ENCODE results near the gene SMAD3. TPM values are rescaled to one million over a fixed set of nuclear protein-coding genes. Genes with fewer than 3 reads are reported as not detected.

The SMAD3 gene
- total RNA-seq, 2 experiments from 2014 or later = 74.1 to 75.9 TPM

DNA sequence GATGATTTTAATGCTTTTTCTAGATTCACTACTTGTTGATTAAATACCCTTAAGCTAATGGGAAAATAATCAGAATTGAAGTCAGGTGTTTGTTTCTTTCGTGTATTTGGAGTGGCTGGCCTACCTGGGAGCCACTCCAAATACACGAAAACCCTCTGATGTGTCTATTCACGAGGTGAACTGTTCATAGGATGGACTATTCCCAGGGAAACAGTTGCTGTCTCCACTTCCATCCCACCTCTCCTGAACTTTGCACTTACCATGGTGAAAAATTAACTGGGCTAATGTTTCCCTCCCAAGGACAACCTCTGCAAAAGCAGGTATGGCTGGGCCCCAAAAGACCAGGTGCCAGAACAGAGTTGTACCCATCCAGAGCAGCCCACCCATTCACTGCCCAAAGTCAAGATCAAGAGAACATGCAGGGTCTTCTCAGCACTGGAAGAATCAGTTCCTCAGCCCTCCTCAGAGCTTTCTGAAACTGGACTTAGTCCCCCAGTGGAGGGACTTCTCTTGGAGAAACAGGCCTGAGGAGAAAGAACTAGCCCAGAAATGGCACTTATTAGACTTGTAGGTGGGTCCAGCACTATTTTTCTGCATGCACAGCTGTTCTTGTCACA is 2.9 kb upstream of the SMAD3 start:
- H3K9me3 Mint-ChIP-seq = no peaks in the 10 kb centered on the region

DNA sequence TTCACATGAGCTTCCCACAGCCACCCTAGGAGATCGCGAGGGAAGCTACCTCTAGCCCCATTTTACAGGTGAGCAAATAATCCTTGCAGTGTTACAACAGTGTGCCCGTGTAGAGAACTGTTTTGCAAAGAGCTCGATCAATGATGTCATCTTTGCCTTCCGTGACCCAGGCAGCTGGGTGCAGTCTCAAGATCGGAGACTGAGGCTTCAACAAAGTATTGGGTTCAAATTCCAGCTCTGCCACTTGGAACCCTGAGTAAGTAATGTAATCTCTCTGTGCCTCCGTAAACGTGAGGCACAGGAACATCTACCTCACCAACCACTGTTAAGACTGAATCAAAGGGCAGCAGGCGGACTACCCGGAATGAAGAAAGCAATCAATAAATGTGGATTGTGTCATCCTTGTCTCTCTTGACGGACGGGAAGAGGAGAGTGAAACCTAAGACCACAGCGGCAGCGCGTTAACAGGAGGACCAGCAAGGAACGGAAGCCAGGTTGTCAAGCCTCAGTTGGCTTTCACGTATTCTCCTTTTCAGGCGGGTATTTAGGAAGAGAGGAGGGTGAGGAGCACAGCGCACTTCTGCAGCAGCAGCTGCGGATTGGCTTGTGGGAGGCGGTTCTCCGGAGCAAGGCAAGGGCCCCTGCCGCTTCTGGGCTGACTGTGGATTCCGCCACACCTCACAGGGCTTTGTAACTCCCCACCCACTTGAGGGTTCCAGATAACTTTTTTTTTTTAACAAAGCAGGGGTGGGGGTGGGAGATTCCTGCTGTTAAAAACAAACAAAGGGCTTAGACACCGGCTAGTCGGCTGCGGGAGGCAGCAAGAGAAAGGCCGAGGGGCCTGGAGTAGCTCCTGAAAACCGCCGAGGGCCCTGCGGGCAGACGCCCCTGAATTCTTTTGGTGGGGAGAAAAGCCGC is 1.5 kb upstream of the SMAD3 start:
- POLR2A ChIA-PET = interaction anchor here (0.8 to 2.9 kb wide), 4 partner anchors 11 to 190 kb away, joined by 3 to 14 read pairs (median 3); partner anchors contain the start of gene AAGAB
- Mint-ChIP-seq H3K36me3 (peaks cover 3% of the 10 kb centered on the region), H3K9me3 (no peaks in the 10 kb centered on the region), H3K27ac (peak overlapping the region; percentile 4), H3K4me3 (peak overlapping the region; percentile 58), H3K27me3 (peaks cover 29% of the 10 kb centered on the region), H3K4me1 (peaks cover 26% of the 10 kb centered on the region)
- ATAC-seq (ENCODE audit: low read depth) (no peak), DNase-seq (no peak)

More for the DNA sequence above, 2.9 kb upstream of the SMAD3 start:
- Mint-ChIP-seq H3K4me1 (peaks cover 12% of the 10 kb centered on the region), H3K36me3 (peaks cover 3% of the 10 kb centered on the region), H3K27ac (no peak overlapping the region), H3K27me3 (peaks cover 29% of the 10 kb centered on the region), H3K4me3 (no peak overlapping the region)
- POLR2A ChIA-PET = no interaction called here
- ATAC-seq (ENCODE audit: low read depth) (no peak), DNase-seq (no peak)

DNA sequence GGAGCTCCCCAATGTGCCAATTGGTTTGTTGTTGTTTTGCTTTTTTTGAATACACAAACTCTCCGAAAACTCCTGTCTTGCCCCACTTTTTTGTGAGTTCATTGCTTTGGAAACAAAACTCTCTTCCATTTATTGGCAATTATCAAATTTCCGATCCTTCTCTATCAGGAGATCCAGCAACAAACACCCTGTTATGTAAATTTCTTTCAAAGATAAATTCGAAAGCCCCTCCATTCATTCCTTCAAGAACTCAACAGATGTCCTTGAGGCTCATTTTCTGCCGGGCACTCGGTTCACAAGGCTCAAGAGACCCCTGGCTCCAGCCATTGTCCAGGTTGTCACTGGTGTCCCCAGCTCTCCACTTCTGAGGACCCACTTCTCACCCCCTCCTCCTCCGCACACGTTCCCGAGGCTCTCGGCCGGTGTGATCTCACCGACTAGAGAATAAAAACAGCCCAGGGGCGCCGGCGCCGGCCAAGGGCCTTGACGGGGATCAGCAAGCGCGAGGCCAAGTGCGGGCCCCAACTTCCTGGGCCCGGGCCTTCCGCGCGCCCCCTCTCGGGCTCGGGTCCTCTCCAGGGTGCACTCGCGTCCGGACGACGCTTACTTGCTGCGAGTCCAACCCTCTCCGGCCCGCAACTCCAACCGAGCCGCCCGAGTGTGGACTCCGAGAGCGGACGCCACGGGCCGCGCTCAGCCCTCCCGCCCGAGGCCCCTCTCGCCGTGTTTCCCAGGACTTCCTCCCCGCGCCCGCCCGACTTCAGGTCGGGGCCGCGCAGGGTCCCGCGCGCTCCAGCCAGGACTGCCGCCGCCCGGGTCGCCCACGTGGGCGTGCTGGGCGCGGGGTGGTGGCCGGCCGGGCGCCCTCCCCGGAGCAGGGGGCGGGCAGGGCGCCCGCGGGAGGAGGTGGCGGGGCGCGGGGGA is 533 bp upstream of the SMAD3 start:
- peak overlapping the region; percentile 54 for H3K4me3 Mint-ChIP-seq
- DNase-seq (no peak), ATAC-seq (ENCODE audit: low read depth) (peak; percentile 5)
- peaks cover 25% of the 10 kb centered on the region for H3K27me3 Mint-ChIP-seq
- peaks cover 29% of the 10 kb centered on the region for H3K4me1 Mint-ChIP-seq
- H3K9me3 Mint-ChIP-seq = no peaks in the 10 kb centered on the region
- POLR2A ChIA-PET = interaction anchor here (0.8 to 4.8 kb wide), 11 partner anchors 10 to 189 kb away, joined by 3 to 36 read pairs (median 3); partner anchors contain the start of gene AAGAB
- no peak overlapping the region for H3K27ac Mint-ChIP-seq
- H3K36me3 Mint-ChIP-seq = peaks cover 3% of the 10 kb centered on the region

DNA sequence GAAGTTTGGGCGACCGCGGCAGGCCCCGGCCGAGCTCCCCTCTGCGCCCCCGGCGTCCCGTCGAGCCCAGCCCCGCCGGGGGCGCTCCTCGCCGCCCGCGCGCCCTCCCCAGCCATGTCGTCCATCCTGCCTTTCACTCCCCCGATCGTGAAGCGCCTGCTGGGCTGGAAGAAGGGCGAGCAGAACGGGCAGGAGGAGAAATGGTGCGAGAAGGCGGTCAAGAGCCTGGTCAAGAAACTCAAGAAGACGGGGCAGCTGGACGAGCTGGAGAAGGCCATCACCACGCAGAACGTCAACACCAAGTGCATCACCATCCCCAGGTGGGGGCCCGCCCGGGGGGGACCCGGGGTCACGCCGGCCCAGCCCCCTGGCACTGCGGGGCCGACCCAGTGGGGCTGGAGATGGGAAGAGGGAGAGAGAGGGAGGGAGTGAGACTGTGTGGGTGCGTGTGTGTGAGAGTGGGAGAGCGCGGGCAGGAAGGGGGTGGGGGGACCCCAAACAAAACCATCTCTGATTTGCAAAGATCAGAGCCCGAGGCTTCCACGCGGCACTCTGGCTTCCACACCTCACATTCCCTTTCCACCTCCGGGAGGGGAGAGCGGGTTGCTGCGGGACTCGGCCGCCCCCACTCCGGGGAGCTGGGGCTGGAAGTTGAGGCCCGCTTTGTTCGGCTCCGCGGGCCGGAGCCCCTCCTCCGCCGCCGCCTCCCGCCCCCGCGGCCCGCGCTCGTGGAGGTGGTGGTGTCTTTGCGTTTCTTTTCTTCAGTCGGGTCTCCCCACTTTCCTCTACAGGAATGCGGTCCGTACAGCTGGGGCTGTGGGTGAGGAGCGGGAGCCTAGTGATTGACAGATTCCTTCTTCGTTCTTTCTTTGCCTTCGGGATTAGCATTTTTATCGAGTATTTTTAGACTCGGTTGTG is 898 bp downstream of the SMAD3 start:
- peak overlapping the region; percentile 97 for H3K4me3 Mint-ChIP-seq
- peak overlapping the region; percentile 89 for H3K27ac Mint-ChIP-seq
- POLR2A ChIA-PET = interaction anchor here (0.7 to 4.8 kb wide), 15 partner anchors 9 to 174 kb away, joined by 3 to 36 read pairs (median 4); no protein-coding TSS in a partner anchor
- ATAC-seq (ENCODE audit: low read depth) (peak; percentile 19), DNase-seq (peak; percentile 57)
- H3K36me3 Mint-ChIP-seq = peaks cover 8% of the 10 kb centered on the region
- peaks cover 20% of the 10 kb centered on the region for H3K27me3 Mint-ChIP-seq
- no peaks in the 10 kb centered on the region for H3K9me3 Mint-ChIP-seq
- H3K4me1 Mint-ChIP-seq = peaks cover 33% of the 10 kb centered on the region

DNA sequence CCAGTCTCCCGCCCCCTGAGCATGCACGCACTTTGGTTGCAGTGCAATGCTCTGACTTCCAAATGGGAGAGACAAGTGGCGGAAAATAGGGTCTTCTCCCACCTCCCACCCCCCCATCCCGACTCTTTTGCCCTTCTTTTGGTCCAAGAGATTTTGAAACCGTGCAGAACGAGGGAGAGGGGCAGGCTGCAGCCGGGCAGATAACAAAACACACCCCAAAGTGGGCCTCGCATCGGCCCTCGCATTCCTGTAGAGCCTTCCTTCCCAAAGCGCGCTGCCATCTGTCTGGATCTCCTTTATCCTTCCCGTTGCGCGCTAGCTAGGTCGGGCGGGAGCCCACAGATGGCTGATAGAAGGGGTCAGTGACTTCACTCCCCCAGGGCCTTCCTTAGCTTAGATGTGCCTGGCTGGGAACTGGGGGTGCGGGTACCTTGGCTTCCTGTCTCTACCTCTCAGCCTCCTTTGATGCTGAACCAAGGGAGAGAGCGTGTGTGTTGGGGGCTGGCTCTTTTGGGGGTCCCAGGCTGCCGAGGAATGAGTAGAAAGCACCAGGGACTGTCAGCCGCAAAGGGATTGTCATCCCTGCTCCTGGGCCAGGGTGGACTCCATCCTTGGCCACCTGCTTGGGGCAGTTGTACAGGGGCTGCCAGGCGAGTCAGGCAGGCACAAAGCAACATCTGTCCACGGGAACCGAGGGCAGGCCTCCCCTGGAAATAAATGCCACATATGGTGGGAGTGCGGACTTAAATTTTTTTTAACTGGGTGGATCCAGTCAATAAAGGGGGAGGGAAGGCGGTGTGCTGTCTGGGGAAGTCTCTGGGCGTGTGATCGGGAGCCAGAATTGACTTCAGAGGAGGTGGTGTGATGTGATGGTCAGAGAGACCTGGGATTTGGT is 1.8 kb downstream of the SMAD3 start:
- ATAC-seq (ENCODE audit: low read depth) = no peak

DNA sequence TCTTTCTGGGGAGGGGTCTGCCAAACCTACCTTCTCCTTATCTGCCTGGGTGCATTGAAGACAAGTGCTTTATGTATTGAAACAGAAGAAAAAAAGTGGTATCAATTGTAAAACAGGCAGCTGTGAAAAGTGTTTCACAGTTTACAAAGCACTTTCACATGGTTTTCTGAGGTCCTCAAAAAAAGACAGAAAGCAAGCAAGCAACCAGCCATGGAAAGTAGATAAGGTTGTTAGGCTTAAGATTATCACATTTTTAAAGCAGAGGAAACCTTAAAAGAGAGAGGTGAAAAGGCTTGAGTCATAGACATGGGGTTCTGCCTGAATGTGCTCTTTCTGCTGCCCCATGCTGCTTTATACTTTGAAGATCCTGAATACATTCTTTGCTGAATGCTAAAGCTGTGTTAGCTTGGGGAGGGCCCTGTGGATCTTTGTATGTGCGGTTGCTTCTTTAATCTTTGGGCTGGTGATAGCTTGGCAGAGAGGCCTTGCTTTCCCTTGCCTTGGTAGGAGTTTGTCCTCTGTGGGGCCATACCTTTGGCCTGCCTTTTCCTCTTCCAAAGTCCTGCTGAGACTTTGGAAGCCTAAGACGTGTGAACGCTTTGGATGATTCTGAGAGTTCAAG is 2.6 kb downstream of the SMAD3 start:
- Mint-ChIP-seq H3K36me3 (peaks cover 14% of the 10 kb centered on the region), H3K4me1 (peaks cover 41% of the 10 kb centered on the region), H3K9me3 (no peaks in the 10 kb centered on the region), H3K27ac (peak overlapping the region; percentile 89), H3K27me3 (peaks cover 15% of the 10 kb centered on the region), H3K4me3 (peak overlapping the region; percentile 97)
- DNase-seq (no peak), ATAC-seq (ENCODE audit: low read depth) (peak; percentile 15)
- POLR2A ChIA-PET = interaction anchor here (1.0 to 4.8 kb wide), 4 partner anchors 18 to 67 kb away, joined by 3 to 36 read pairs (median 10); no protein-coding TSS in a partner anchor

More for the DNA sequence above, 1.8 kb downstream of the SMAD3 start:
- Mint-ChIP-seq H3K4me3 (peak overlapping the region; percentile 97), H3K4me1 (peaks cover 34% of the 10 kb centered on the region), H3K27ac (peak overlapping the region; percentile 89), H3K27me3 (peaks cover 20% of the 10 kb centered on the region), H3K9me3 (no peaks in the 10 kb centered on the region), H3K36me3 (peaks cover 8% of the 10 kb centered on the region)
- POLR2A ChIA-PET = interaction anchor here (1.0 to 4.8 kb wide), 6 partner anchors 8 to 39 kb away, joined by 3 to 36 read pairs (median 8); no protein-coding TSS in a partner anchor
- peak; percentile 45 for DNase-seq

DNA sequence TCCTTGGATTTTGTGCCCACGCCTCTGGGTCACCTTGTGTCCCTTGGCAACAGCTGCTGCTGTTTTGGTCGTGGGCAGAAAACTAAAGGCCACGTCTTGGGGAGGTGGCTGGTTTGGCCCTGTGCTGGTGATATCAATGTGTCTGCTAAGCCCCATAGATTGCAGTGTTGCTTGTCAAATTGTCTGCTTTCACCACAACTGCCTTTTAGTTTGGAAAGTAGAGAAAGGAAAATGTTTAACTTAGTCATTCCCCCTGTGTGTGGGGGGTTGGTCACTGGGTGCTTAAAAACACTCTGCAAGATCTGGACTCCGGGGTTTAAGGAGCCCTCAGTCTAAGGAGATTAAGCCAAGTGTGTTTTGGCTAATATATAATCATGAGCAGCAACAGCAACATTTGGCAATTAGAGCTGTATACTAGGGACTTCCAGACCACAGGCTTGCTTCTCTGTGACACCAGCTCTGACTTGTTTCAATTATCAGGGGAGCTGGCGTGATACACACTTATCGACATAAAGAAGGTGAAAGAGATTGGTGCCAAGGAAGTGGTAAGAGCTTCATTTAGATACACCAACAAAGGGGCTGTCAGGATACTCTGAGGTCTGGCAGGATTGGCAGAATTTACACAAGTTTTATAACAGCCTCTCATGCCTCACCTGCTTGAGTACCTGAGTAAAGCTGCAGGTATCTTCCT is 3.5 kb downstream of the SMAD3 start:
- peaks cover 7% of the 10 kb centered on the region for H3K27me3 Mint-ChIP-seq
- peak; percentile 10 for ATAC-seq (ENCODE audit: low read depth)
- no peaks in the 10 kb centered on the region for H3K9me3 Mint-ChIP-seq
- H3K4me3 Mint-ChIP-seq = peak overlapping the region; percentile 97
- POLR2A ChIA-PET = interaction anchor here (0.9 to 4.8 kb wide), 6 partner anchors 13 to 66 kb away, joined by 3 to 36 read pairs (median 4); no protein-coding TSS in a partner anchor
- peaks cover 15% of the 10 kb centered on the region for H3K36me3 Mint-ChIP-seq
- peaks cover 46% of the 10 kb centered on the region for H3K4me1 Mint-ChIP-seq
- peak overlapping the region; percentile 89 for H3K27ac Mint-ChIP-seq
- no peak for DNase-seq

DNA sequence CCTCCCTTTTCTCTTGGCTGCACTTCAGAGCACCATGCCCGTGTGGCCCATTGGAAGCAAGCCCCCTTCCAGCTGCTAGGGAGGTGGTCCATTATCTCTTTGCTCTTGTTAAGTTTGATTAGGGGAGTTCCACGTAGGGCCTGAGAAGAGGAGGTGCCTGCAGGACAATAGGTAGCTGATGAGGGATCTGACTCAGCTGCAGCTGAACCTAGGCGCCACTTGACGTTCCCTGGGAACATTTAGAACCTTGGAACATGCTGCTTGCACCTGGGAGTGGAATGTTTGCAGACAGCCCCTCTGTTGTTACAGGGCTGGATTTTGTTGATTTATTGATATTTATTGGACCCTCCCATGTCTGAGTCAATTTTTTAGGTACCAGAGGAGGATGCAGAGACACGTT is 4.7 kb downstream of the SMAD3 start:
- H3K27ac Mint-ChIP-seq = no peak overlapping the region
- ATAC-seq (ENCODE audit: low read depth) (no peak), DNase-seq (no peak)
- POLR2A ChIA-PET = interaction anchor here (0.6 to 2.4 kb wide), 4 partner anchors 14 to 126 kb away, joined by 3 to 15 read pairs (median 4); no protein-coding TSS in a partner anchor
- H3K4me1 Mint-ChIP-seq = peaks cover 56% of the 10 kb centered on the region
- no peaks in the 10 kb centered on the region for H3K27me3 Mint-ChIP-seq
- no peak overlapping the region for H3K4me3 Mint-ChIP-seq
- no peaks in the 10 kb centered on the region for H3K9me3 Mint-ChIP-seq
- peaks cover 18% of the 10 kb centered on the region for H3K36me3 Mint-ChIP-seq

DNA sequence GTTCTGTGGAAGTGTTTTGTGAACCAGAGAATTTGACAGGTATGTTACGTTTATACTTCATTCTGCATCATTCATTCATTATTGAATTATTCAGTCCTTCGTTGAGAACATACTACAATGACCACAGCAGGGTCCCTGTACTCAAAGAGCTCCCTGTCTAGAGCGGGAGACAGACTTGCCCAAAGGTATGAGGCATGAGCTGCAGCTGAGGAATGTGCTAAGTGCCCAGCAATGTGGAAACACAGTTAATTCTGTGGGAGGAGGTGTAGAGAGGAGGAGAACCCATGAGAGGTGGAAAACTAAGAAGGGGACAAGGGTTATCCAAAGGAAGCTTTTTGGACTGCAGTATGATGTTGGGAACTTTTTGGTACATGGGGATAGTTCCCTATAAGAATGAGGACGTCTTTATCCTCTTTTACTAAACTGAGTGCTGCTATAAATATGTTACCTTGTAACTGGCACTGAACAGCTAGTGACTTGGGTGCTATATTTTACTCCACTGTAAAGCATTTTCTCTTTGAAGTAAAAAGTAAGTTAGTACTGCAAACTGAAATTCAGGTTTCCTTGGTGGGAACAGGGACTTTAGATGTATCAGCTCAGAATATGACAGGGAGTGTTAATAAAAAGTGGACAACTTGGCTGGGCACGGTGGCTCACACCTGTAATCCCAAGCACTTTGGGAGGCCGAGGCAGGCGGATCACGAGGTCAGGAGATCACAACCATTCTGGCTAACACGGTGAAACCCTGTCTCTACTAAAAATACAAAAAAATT is 5.7 kb downstream of the SMAD3 start:
- POLR2A ChIA-PET = interaction anchor here (0.9 to 2.2 kb wide), 3 partner anchors 15 to 63 kb away, joined by 3 to 5 read pairs (median 4); no protein-coding TSS in a partner anchor
- DNase-seq = no peak
- Mint-ChIP-seq H3K27me3 (no peaks in the 10 kb centered on the region), H3K27ac (no peak overlapping the region), H3K9me3 (no peaks in the 10 kb centered on the region), H3K36me3 (peaks cover 22% of the 10 kb centered on the region), H3K4me1 (peaks cover 62% of the 10 kb centered on the region), H3K4me3 (no peak overlapping the region)
- ATAC-seq (ENCODE audit: low read depth) = no peak

DNA sequence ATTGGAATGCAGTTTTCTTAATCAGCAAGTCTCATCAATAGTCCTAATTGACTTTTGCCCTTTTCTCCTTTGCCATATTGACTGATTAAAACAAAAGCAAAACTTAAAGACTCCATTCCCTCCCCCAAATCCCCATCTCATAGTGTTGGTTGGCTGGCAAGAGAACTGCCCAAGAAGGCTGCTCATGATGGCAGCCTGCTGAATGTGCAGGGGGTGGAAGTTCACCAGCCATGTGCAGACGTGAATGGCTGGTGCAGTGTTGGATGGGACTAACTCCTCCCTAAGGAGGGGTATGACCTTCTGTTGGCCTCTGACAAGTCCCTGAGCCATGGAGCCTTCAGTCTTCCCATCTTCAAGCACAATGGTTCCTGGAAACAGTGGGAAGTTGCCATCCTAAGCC is 7.0 kb downstream of the SMAD3 start:
- H3K36me3 Mint-ChIP-seq = peaks cover 20% of the 10 kb centered on the region
- peaks cover 59% of the 10 kb centered on the region for H3K4me1 Mint-ChIP-seq
- no peaks in the 10 kb centered on the region for H3K9me3 Mint-ChIP-seq
- POLR2A ChIA-PET = interaction anchor here (0.6 to 2.2 kb wide), 4 partner anchors 10 to 62 kb away, joined by 3 to 5 read pairs (median 4); no protein-coding TSS in a partner anchor
- peak overlapping the region; percentile 64 for H3K27ac Mint-ChIP-seq
- DNase-seq (no peak), ATAC-seq (ENCODE audit: low read depth) (no peak)
- no peak overlapping the region for H3K4me3 Mint-ChIP-seq
- no peaks in the 10 kb centered on the region for H3K27me3 Mint-ChIP-seq
